Umbilical cord (tissue), 2 donors: Measurements from ENCODE around the gene RABGAP1. TPM values are rescaled to one million over a fixed set of nuclear protein-coding genes. Genes with fewer than 3 reads are reported as not detected.

Source experiments
- DNase-seq: peaks from one replicate; pipeline ENCODE4 v3.0.0-alpha.2; 2015; ENCODE audit warnings: low spot score
- total RNA-seq: library from RNA; depleted of rRNA; stranded (reverse); fragments of >200 nt; gene quantifications from one replicate; pipeline ENCODE4 v1.2.3, GENCODE V29; 2014; ENCODE audit warnings: low replicate concordance; ENCODE audit not compliant: insufficient read depth

Gene RABGAP1
- total RNA-seq, 1 donor from 2014 or later = 226 TPM

GRCh38 chr9:123046406-123047195 lies 105.8 kb downstream of the RABGAP1 start:
- peak; percentile 67 for DNase-seq

- peak; percentile 59 for DNase-seq
Observed at GRCh38 chr9:123048748-123049147, 107.9 kb downstream of the RABGAP1 start.

- peak; percentile 91 for DNase-seq
Observed at GRCh38 chr9:123049589-123050222, 108.9 kb downstream of the RABGAP1 start.

- DNase-seq = peak; percentile 63
Observed at GRCh38 chr9:123053046-123053445, 112.2 kb downstream of the RABGAP1 start.

GRCh38 chr9:123053711-123054110 lies 112.9 kb downstream of the RABGAP1 start:
- DNase-seq = no peak

- no peak for DNase-seq
Observed at GRCh38 chr9:123058834-123059233, 118.0 kb downstream of the RABGAP1 start.

- DNase-seq = no peak
Observed at GRCh38 chr9:123059472-123060220, 118.8 kb downstream of the RABGAP1 start.

- DNase-seq = no peak
Observed at GRCh38 chr9:123061216-123061615, 120.4 kb downstream of the RABGAP1 start.

GRCh38 chr9:123062351-123063176 lies 121.7 kb downstream of the RABGAP1 start:
- DNase-seq = no peak

- DNase-seq = no peak
Observed at GRCh38 chr9:123063177-123063598, 122.4 kb downstream of the RABGAP1 start.

- no peak for DNase-seq
Observed at GRCh38 chr9:123063896-123064295, 123.1 kb downstream of the RABGAP1 start.

GRCh38 chr9:123064716-123065115 lies 123.9 kb downstream of the RABGAP1 start:
- DNase-seq = no peak

GRCh38 chr9:123065196-123065595 lies 124.4 kb downstream of the RABGAP1 start:
- DNase-seq = no peak

- DNase-seq = peak; percentile 79
Observed at GRCh38 chr9:123067136-123067535, 126.3 kb downstream of the RABGAP1 start.

GRCh38 chr9:123069010-123069481 lies 128.2 kb downstream of the RABGAP1 start:
- peak; percentile 97 for DNase-seq

- DNase-seq = no peak
Observed at GRCh38 chr9:123070198-123070597, 129.4 kb downstream of the RABGAP1 start.

- no peak for DNase-seq
Observed at GRCh38 chr9:123072407-123072995, 131.7 kb downstream of the RABGAP1 start.

GRCh38 chr9:123073441-123073840 lies 132.6 kb downstream of the RABGAP1 start:
- DNase-seq = no peak

- DNase-seq = peak; percentile 41
Observed at GRCh38 chr9:123073991-123074422, 133.2 kb downstream of the RABGAP1 start.

GRCh38 chr9:123074628-123075027 lies 133.8 kb downstream of the RABGAP1 start:
- peak; percentile 37 for DNase-seq

- no peak for DNase-seq
Observed at GRCh38 chr9:123080444-123080843, 139.6 kb downstream of the RABGAP1 start.
